ENCODE measurements around the gene DNAJB12.

DNAJB12 gene

GRCh38 chr10:72283131-72283530, 71.6 kb downstream of the DNAJB12 start:
- TF ChIP-seq ZNF274 (IDR thresholded peaks at IDR 0.05; ENCODE audit: low read depth, low read length) = no peak
- H3K4me3 ChIP-seq (ENCODE audit: low read length) = no peak overlapping the region
